ENCODE data around the gene ZNF132.
A peak's percentile ranks its signal among the peaks of the same experiment; 100 is the strongest.

Gene ZNF132

GRCh38 chr19:58394821-58395219, 45.1 kb downstream of the ZNF132 start:
- Mint-ChIP-seq H3K4me1 (peaks cover 34% of the 10 kb centered on the region), H3K27ac (peak overlapping the region; percentile 39), H3K36me3 (ENCODE audit: low read depth) (peaks cover 50% of the 10 kb centered on the region), H3K9me3 (no peaks in the 10 kb centered on the region), H3K27me3 (peaks cover 9% of the 10 kb centered on the region), H3K4me3 (no peak overlapping the region)
- ATAC-seq: no peak
- no peak for DNase-seq

- Mint-ChIP-seq H3K4me1 (peaks cover 41% of the 10 kb centered on the region), H3K27me3 (peaks cover 9% of the 10 kb centered on the region), H3K4me3 (no peak overlapping the region), H3K27ac (no peak overlapping the region), H3K36me3 (ENCODE audit: low read depth) (peaks cover 58% of the 10 kb centered on the region), H3K9me3 (no peaks in the 10 kb centered on the region)
- DNase-seq (no peak), ATAC-seq (no peak)
Observed at GRCh38 chr19:58393725-58394033, 46.3 kb downstream of the ZNF132 start.

DNA sequence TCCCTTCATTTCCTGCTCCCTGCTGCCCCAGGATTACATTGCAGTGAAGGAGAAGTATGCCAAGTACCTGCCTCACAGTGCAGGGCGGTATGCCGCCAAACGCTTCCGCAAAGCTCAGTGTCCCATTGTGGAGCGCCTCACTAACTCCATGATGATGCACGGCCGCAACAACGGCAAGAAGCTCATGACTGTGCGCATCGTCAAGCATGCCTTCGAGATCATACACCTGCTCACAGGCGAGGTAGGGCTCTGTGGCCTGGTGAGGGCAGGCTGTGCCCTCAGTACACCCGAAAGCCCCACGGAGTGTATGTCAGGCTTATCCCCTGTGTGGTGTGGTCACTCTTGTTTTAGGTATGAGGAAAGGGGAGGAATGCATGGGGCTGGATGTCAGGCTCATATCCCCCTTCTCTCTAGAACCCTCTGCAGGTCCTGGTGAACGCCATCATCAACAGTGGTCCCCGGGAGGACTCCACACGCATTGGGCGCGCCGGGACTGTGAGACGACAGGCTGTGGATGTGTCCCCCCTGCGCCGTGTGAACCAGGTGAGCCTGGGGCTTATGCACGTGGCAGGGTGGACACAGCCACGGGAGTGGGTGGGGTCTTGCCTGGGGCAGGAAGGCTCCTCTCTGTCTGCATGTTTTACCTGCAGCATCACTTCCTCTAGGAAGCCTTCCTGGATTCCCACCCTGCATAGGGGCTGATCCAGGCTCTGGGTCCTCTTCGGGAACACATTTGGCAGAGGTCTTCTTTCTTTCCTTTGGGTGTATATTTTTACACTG, 46.8 kb downstream of the ZNF132 start:
- DNase-seq (no peak), ATAC-seq (no peak)
- Mint-ChIP-seq H3K9me3 (no peaks in the 10 kb centered on the region), H3K27me3 (peaks cover 9% of the 10 kb centered on the region), H3K27ac (no peak overlapping the region), H3K4me3 (no peak overlapping the region), H3K36me3 (ENCODE audit: low read depth) (peaks cover 63% of the 10 kb centered on the region), H3K4me1 (peaks cover 47% of the 10 kb centered on the region)

DNA sequence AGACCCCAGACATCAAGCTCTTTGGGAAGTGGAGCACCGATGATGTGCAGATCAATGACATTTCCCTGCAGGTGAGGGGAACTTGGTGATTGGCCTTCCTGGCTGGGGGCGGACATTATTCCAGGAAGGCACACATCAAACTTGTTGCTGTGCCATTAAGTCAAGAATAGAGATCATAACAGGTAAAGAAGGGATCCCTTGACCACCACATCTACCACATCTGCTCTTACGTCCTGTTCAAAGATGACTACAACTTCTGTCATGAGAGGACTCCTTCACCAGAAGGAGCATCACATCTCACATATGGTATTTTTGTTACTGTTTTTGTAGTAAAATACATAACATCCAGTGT, 51.8 kb downstream of the ZNF132 start:
- H3K9me3 Mint-ChIP-seq: no peaks in the 10 kb centered on the region
- no peak for DNase-seq
- H3K4me1 Mint-ChIP-seq: peaks cover 55% of the 10 kb centered on the region
- peaks cover 54% of the 10 kb centered on the region for H3K36me3 Mint-ChIP-seq (ENCODE audit: low read depth)
- H3K27me3 Mint-ChIP-seq: no peaks in the 10 kb centered on the region
- peak overlapping the region; percentile 99 for H3K27ac Mint-ChIP-seq
- ATAC-seq: no peak
- H3K4me3 Mint-ChIP-seq: peak overlapping the region; percentile 98

DNA sequence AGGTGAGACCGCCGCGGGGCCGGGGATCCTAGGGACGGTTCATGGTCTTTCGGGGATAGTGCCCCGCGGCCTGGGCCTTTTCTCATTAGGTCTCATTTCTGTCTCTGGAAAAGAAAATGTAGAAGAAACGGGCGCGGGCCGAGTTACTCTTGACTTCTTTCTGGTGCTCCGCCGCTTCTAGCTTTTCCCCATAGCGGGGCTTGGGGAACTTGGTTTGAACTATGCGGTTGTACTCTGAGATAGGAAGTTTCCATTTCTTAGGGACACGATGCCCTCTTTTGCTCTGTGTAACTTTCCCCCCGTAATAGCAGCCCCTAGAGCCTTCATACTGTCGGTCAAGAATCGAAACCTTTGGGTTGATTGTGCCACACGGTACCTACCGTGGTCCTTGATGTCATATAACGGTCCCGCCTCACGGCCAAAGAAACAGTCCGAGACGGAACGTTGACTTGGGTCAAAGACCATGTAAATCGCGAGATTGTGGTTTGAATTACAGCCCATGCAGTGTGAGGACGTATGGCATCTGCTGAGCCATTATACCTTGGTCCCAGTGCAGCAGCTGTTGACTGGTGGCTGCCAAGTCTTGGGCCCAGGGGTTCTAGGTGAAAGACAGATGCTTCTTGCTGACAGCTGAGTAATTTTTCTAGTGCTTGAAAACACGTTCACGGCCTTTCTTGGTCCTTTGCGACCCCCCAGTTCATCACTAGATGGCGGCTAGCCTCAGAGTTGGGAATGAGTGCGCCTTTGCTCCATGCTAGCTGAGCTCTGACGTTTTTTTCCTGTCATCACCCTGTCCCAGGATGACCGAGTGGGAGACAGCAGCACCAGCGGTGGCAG, 52.4 kb downstream of the ZNF132 start:
- Mint-ChIP-seq H3K27ac (peak overlapping the region; percentile 99), H3K27me3 (no peaks in the 10 kb centered on the region), H3K36me3 (ENCODE audit: low read depth) (peaks cover 48% of the 10 kb centered on the region), H3K4me3 (peak overlapping the region; percentile 98), H3K9me3 (no peaks in the 10 kb centered on the region), H3K4me1 (peaks cover 57% of the 10 kb centered on the region)
- DNase-seq (no peak), ATAC-seq (no peak)

GRCh38 chr19:58386576-58387337, 53.2 kb downstream of the ZNF132 start, which contains the start of gene RPS5:
Gene RPS5, plus strand, starts transcription at chr19:58387269. Its CDS starts 869 bp downstream, at chr19:58388138.
- H3K4me1 Mint-ChIP-seq: peaks cover 60% of the 10 kb centered on the region
- DNase-seq: peak; percentile 94
- no peaks in the 10 kb centered on the region for H3K27me3 Mint-ChIP-seq
- peaks cover 41% of the 10 kb centered on the region for H3K36me3 Mint-ChIP-seq (ENCODE audit: low read depth)
- peak within 1 kb of the TSS; percentile 98 for H3K4me3 Mint-ChIP-seq
- no peaks in the 10 kb centered on the region for H3K9me3 Mint-ChIP-seq
- ATAC-seq: peak; percentile 93
- H3K27ac Mint-ChIP-seq: peak within 1 kb of the TSS; percentile 99

DNA sequence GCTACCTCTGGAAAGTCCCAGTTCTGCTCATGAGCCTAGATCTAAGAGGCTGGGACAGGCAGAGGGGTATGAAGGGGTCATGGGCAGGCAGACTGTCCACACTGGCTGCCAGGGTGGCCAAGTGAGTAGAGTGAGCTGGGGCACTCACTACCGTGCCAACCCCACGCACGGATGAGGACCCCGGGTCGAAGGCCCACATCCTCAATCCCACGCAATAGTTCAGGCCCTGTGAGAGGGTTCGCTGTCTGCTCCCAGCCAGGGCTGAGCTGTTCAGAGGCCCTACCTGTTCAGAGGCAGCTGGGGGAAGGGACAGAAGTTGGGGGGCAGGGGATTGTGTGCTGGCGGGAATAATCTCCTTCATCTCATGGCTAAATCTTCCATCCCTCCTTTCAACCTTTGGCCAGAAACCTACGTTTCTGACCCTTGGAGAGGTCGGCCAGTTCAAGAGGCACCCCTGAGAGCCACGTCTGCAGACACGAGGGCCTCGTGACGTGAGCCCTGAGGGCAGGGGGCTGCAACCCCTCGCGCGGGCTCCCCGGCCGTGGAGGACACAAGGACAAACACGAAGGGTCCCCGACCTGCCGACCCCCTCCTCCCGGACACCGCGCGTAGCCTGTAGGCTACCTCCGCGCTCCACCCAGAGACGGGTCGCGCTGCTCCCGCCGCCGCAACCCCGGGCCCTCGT, 53.9 kb downstream of the ZNF132 start:
- DNase-seq (peak; percentile 49), ATAC-seq (no peak)
- Mint-ChIP-seq H3K36me3 (ENCODE audit: low read depth) (peaks cover 35% of the 10 kb centered on the region), H3K27me3 (no peaks in the 10 kb centered on the region), H3K9me3 (no peaks in the 10 kb centered on the region), H3K4me3 (peak overlapping the region; percentile 98), H3K4me1 (peaks cover 60% of the 10 kb centered on the region), H3K27ac (peak overlapping the region; percentile 99)

DNA sequence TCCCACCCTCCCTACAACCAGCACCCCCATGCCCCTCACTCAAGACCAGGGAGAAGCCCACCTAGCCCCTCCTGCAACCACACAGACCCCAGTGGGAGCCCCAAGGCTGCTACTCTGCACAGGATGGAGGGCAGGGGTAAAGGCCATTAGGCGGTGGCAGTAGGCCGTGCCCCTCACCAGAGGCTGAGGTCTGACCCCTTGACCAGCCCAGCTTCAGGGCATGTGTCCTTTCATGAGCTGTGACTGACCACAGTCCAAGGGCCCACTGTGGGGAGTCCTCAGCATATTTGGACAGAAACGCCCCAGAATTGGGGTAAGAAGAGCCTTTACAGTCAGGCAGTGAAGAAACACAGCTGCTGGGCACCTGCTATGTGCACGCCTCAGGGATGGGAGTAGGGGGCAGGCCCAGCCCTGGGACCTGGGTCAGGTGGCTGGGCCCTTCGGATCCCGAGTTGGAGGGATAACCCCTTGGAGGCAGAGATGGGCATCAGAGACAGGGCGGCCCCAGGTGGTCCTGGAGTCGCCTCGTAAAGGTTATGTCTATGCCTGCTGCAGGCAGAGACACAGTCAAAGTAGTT, 54.6 kb downstream of the ZNF132 start:
- Mint-ChIP-seq H3K9me3 (no peaks in the 10 kb centered on the region), H3K4me3 (peak overlapping the region; percentile 98), H3K27ac (peak overlapping the region; percentile 99), H3K27me3 (no peaks in the 10 kb centered on the region), H3K4me1 (peaks cover 55% of the 10 kb centered on the region), H3K36me3 (ENCODE audit: low read depth) (peaks cover 29% of the 10 kb centered on the region)
- ATAC-seq: no peak
- no peak for DNase-seq

DNA sequence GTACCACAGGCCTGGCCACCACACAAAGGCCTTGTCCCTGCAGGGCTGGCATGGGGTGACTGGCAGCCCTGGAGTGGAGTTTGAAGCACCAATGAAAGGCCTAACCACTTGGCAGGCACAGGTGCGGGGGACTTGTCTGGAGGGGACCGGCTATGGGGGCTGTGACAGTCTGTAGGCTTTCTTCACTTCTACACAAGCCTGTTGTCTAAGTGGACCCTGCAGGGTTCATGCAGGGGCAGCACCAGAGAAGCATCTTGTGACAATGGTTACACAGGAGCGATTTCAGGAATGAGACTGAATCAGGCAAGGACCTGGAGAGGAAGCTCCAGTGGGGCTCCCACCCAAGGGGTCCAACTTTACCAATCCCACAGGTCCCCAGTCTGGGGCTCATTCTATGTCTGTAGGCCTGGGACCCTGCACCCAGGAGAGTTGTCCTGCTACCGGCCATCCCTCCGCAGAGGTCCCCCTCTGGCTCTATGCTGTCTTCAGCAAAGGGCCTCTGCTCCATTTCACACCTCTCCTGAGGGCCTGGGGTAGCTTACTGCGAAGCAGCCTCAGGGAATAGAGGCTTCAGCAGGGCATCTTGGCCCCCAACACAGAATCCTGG, 56.9 kb downstream of the ZNF132 start:
- Mint-ChIP-seq H3K9me3 (no peaks in the 10 kb centered on the region), H3K27ac (no peak overlapping the region), H3K4me1 (peaks cover 48% of the 10 kb centered on the region), H3K27me3 (no peaks in the 10 kb centered on the region), H3K4me3 (peak overlapping the region; percentile 24), H3K36me3 (ENCODE audit: low read depth) (peaks cover 13% of the 10 kb centered on the region)
- ATAC-seq: no peak
- DNase-seq: no peak
